Stimulated activated CD8-positive, alpha-beta memory T cell treated with anti-CD3 and anti-CD28 coated beads, Interleukin-7, amount 100 ng/mL, for 24 hours (primary cell): ENCODE data around the gene GRN.
A peak's percentile ranks its signal among the peaks of the same experiment; 100 is the strongest.
"Not testable (repeated sequence)": the region's sequence is repeated elsewhere in the genome, so short reads cannot be mapped to it uniquely, and the experiment has no call there.

ENCODE experiments used
- DNase-seq: peaks from one replicate; pipeline ENCODE4 v3.0.0-alpha.2; 2020; ENCODE audit warnings: low read depth

GRN gene

GRCh38 chr17:44321246-44322120, 23.6 kb upstream of the GRN start:
- no peak for DNase-seq

- no peak for DNase-seq
These were observed 22.7 kb upstream of the GRN start for GRCh38 chr17:44322236-44322895.

- DNase-seq: no peak
These were observed 21.6 kb upstream of the GRN start for GRCh38 chr17:44323359-44324091.

- DNase-seq: no peak
These were observed 21.0 kb upstream of the GRN start for GRCh38 chr17:44324092-44324570.

GRCh38 chr17:44324571-44325275, 20.4 kb upstream of the GRN start, which contains the start of gene SLC25A39:
Gene SLC25A39, minus strand, starts transcription at chr17:44324823. Its CDS starts 1,261 bp downstream, at chr17:44323562.
- DNase-seq: peak; percentile 84

GRCh38 chr17:44326861-44327444, 18.1 kb upstream of the GRN start:
- peak; percentile 85 for DNase-seq

- DNase-seq: no peak
These were observed 17.2 kb upstream of the GRN start for GRCh38 chr17:44327715-44328449.

GRCh38 chr17:44329516-44329915, 15.6 kb upstream of the GRN start:
- DNase-seq: not testable (repeated sequence)

GRCh38 chr17:44330263-44330662, 14.8 kb upstream of the GRN start:
- not testable (repeated sequence) for DNase-seq

GRCh38 chr17:44331249-44331760, 13.8 kb upstream of the GRN start:
- no peak for DNase-seq

- no peak for DNase-seq
These were observed 11.7 kb upstream of the GRN start for GRCh38 chr17:44333371-44333770.

- no peak for DNase-seq
These were observed 10.8 kb upstream of the GRN start for GRCh38 chr17:44334315-44334714.

GRCh38 chr17:44334727-44335126, 10.4 kb upstream of the GRN start:
- DNase-seq: no peak

GRCh38 chr17:44335564-44335963, 9.5 kb upstream of the GRN start:
- no peak for DNase-seq

- no peak for DNase-seq
These were observed 9.1 kb upstream of the GRN start for GRCh38 chr17:44335968-44336367.

- no peak for DNase-seq
These were observed 6.4 kb upstream of the GRN start for GRCh38 chr17:44338702-44339101.

GRCh38 chr17:44340553-44340952, 4.5 kb upstream of the GRN start:
- not testable (repeated sequence) for DNase-seq

GRCh38 chr17:44343510-44344209, 1.4 kb upstream of the GRN start:
- DNase-seq: no peak

GRCh38 chr17:44345454-44346026, 438 bp downstream of the GRN start:
- DNase-seq: no peak
